GM18868 (cell line): Measurements from ENCODE around the gene MSTO1.
"Not testable (repeated sequence)": the region's sequence is repeated elsewhere in the genome, so short reads cannot be mapped to it uniquely, and the experiment has no call there.

Experiments used
- ATAC-seq: cut with Tn5 transposase; IDR thresholded peaks from one replicate; pipeline ENCODE4 v1.9.1; 2021; ENCODE audit warnings: mild to moderate bottlenecking, moderate library complexity; ENCODE audit not compliant: unreplicated experiment

MSTO1 gene

GRCh38 chr1:155613226-155613625 lies 3.2 kb downstream of the MSTO1 start:
- ATAC-seq, result not testable (repeated sequence)

GRCh38 chr1:155622191-155622590 lies 12.2 kb downstream of the MSTO1 start:
- no peak for ATAC-seq

- ATAC-seq, result no peak
Measured at GRCh38 chr1:155623357-155623756, 13.3 kb downstream of the MSTO1 start.

- ATAC-seq, result not testable (repeated sequence)
Measured at GRCh38 chr1:155626428-155626827, 16.4 kb downstream of the MSTO1 start.

GRCh38 chr1:155636397-155637153 lies 26.6 kb downstream of the MSTO1 start:
- no peak for ATAC-seq

GRCh38 chr1:155640367-155640766 lies 30.3 kb downstream of the MSTO1 start:
- no peak for ATAC-seq

GRCh38 chr1:155642559-155643180 lies 32.7 kb downstream of the MSTO1 start:
- ATAC-seq, result not testable (repeated sequence)

GRCh38 chr1:155643230-155643629 lies 33.2 kb downstream of the MSTO1 start:
- no peak for ATAC-seq

- no peak for ATAC-seq
Measured at GRCh38 chr1:155645034-155645598, 35.1 kb downstream of the MSTO1 start.

GRCh38 chr1:155645648-155646047 lies 35.6 kb downstream of the MSTO1 start:
- ATAC-seq, result no peak

- ATAC-seq, result no peak
Measured at GRCh38 chr1:155646307-155646706, 36.3 kb downstream of the MSTO1 start.

GRCh38 chr1:155648207-155649147 lies 38.5 kb downstream of the MSTO1 start:
- no peak for ATAC-seq

- ATAC-seq, result no peak
Measured at GRCh38 chr1:155649676-155650075, 39.7 kb downstream of the MSTO1 start.

- no peak for ATAC-seq
Measured at GRCh38 chr1:155650231-155650757, 40.3 kb downstream of the MSTO1 start.

GRCh38 chr1:155651861-155652661 lies 42.0 kb downstream of the MSTO1 start:
- no peak for ATAC-seq

GRCh38 chr1:155652951-155653350 lies 42.9 kb downstream of the MSTO1 start:
- ATAC-seq, result no peak

GRCh38 chr1:155657463-155657862 lies 47.4 kb downstream of the MSTO1 start:
- ATAC-seq, result no peak

- ATAC-seq, result not testable (repeated sequence)
Measured at GRCh38 chr1:155661239-155661638, 51.2 kb downstream of the MSTO1 start.
